ENCODE measurements around the gene CYTH3. TPM values are rescaled to one million over a fixed set of nuclear protein-coding genes. Genes with fewer than 3 reads are reported as not detected.

Gene CYTH3
- total RNA-seq, 1 donor from 2014 or later: 17.2 TPM

- no peak overlapping the region for H3K27ac Mint-ChIP-seq
- no peaks in the 10 kb centered on the region for H3K9me3 Mint-ChIP-seq (ENCODE audit: low read depth)
- peaks cover 10% of the 10 kb centered on the region for H3K36me3 Mint-ChIP-seq (ENCODE audit: insufficient read depth)
- no peak for DNase-seq (ENCODE audit: low spot score, unreplicated experiment)
- no peak for TF ChIP-seq CTCF (IDR thresholded peaks at IDR 0.05; ENCODE audit: unreplicated experiment)
- no peak overlapping the region for H3K4me3 Mint-ChIP-seq (ENCODE audit: low read depth)
- H3K4me1 Mint-ChIP-seq (ENCODE audit: low read depth): peaks cover 12% of the 10 kb centered on the region
- H3K27me3 Mint-ChIP-seq: no peaks in the 10 kb centered on the region
These were observed 108.4 kb downstream of the CYTH3 start for GRCh38 chr7:6164010-6164409.

GRCh38 chr7:6163402-6163801 lies 109.0 kb downstream of the CYTH3 start:
- H3K36me3 Mint-ChIP-seq (ENCODE audit: insufficient read depth): peaks cover 8% of the 10 kb centered on the region
- TF ChIP-seq CTCF (IDR thresholded peaks at IDR 0.05; ENCODE audit: unreplicated experiment): no peak

GRCh38 chr7:6162650-6163366 lies 109.6 kb downstream of the CYTH3 start:
- peaks cover 10% of the 10 kb centered on the region for H3K36me3 Mint-ChIP-seq (ENCODE audit: insufficient read depth)
- no peak for TF ChIP-seq CTCF (IDR thresholded peaks at IDR 0.05; ENCODE audit: unreplicated experiment)
- H3K4me1 Mint-ChIP-seq (ENCODE audit: low read depth): peaks cover 5% of the 10 kb centered on the region
- peak overlapping the region; percentile 78 for H3K27ac Mint-ChIP-seq
- H3K27me3 Mint-ChIP-seq: no peaks in the 10 kb centered on the region
- DNase-seq (ENCODE audit: low spot score, unreplicated experiment): no peak
- H3K9me3 Mint-ChIP-seq (ENCODE audit: low read depth): no peaks in the 10 kb centered on the region
- H3K4me3 Mint-ChIP-seq (ENCODE audit: low read depth): no peak overlapping the region

More at GRCh38 chr7:6163402-6163801, 109.0 kb downstream of the CYTH3 start:
- H3K9me3 Mint-ChIP-seq (ENCODE audit: low read depth): no peaks in the 10 kb centered on the region
- peak overlapping the region; percentile 78 for H3K27ac Mint-ChIP-seq
- no peak overlapping the region for H3K4me3 Mint-ChIP-seq (ENCODE audit: low read depth)
- peaks cover 10% of the 10 kb centered on the region for H3K4me1 Mint-ChIP-seq (ENCODE audit: low read depth)
- no peaks in the 10 kb centered on the region for H3K27me3 Mint-ChIP-seq
- DNase-seq (ENCODE audit: low spot score, unreplicated experiment): no peak

GRCh38 chr7:6162331-6162620 lies 110.1 kb downstream of the CYTH3 start:
- H3K27me3 Mint-ChIP-seq: no peaks in the 10 kb centered on the region
- TF ChIP-seq CTCF (IDR thresholded peaks at IDR 0.05; ENCODE audit: unreplicated experiment): no peak

GRCh38 chr7:6161463-6162330 lies 110.7 kb downstream of the CYTH3 start:
- H3K4me1 Mint-ChIP-seq (ENCODE audit: low read depth): peaks cover under 1% of the 10 kb centered on the region
- no peak for TF ChIP-seq CTCF (IDR thresholded peaks at IDR 0.05; ENCODE audit: unreplicated experiment)
- no peak for DNase-seq (ENCODE audit: low spot score, unreplicated experiment)
- no peaks in the 10 kb centered on the region for H3K9me3 Mint-ChIP-seq (ENCODE audit: low read depth)
- peaks cover 15% of the 10 kb centered on the region for H3K36me3 Mint-ChIP-seq (ENCODE audit: insufficient read depth)
- H3K4me3 Mint-ChIP-seq (ENCODE audit: low read depth): no peak overlapping the region
- H3K27ac Mint-ChIP-seq: no peak overlapping the region
- H3K27me3 Mint-ChIP-seq: no peaks in the 10 kb centered on the region

More at GRCh38 chr7:6162331-6162620, 110.1 kb downstream of the CYTH3 start:
- DNase-seq (ENCODE audit: low spot score, unreplicated experiment): no peak
- no peaks in the 10 kb centered on the region for H3K9me3 Mint-ChIP-seq (ENCODE audit: low read depth)
- peaks cover 3% of the 10 kb centered on the region for H3K4me1 Mint-ChIP-seq (ENCODE audit: low read depth)
- H3K4me3 Mint-ChIP-seq (ENCODE audit: low read depth): no peak overlapping the region
- no peak overlapping the region for H3K27ac Mint-ChIP-seq
- H3K36me3 Mint-ChIP-seq (ENCODE audit: insufficient read depth): peaks cover 13% of the 10 kb centered on the region
